Measurements from ENCODE around the gene SLC41A3.
"Not testable (repeated sequence)": the region's sequence is repeated elsewhere in the genome, so short reads cannot be mapped to it uniquely, and the experiment has no call there.

Gene SLC41A3

DNA sequence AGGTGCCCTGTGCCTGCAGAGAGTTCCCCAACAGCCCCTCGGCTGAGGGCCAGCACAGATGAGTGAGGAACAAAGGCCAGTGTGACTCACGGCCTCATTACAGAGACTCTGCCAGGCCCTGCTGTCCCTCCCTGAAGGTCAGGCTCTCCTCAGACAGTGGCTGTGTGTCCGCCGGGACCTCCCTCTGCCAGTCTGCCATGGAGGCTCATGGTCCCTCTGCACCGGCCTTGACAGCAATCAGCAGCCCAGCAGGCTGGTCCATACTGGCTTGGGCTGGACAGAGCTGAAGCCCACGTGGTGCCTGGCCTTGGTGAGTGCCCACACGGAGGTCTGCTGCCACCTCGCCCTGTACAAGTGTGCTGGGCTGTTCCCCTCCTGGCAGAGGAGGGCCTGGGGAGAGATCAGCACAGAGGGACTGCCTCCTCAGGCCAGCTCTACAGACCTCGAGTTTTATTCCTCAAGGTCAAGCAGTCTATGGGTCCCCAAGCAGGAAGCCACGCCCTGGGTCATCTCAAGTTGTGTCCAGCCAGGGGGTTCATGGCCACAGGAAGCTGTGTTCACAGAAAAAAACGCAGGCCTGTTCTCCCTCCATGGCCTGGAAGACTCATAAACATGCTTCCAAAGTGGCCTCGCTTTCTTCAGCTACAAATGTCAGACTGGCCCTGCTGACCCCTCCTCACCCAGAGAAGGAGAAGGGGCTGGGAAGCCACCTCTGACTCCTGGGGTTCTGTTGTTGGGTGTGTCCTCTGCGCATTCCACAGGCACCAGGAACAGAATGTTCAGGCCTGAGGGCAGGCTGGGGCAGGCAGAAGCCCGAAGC lies 27.0 kb downstream of the SLC41A3 start:
- in situ Hi-C loops (cut with MboI; ENCODE audit: low sequenced_read_pairs): no loop called here

DNA sequence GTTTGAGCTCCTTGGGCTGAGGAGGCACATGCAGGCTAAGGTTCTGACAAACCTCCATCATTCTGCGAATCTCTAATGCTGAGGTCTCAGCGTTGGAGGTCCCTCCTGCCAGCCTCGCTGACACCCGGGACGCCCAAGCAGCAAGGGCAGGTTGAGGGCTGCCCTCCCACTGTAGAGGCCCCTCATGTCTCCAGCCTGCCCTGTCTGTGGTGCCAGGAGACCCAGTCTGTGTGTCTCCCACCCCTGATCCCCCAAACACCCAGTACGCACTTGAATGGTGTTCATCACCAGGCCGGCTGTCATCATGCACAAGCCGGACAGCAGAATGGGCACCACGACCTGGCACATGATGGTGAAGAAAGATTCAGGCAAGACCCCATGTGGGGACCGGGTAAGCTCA lies 27.8 kb downstream of the SLC41A3 start:
- in situ Hi-C loops (cut with MboI; ENCODE audit: low sequenced_read_pairs): no loop called here

DNA sequence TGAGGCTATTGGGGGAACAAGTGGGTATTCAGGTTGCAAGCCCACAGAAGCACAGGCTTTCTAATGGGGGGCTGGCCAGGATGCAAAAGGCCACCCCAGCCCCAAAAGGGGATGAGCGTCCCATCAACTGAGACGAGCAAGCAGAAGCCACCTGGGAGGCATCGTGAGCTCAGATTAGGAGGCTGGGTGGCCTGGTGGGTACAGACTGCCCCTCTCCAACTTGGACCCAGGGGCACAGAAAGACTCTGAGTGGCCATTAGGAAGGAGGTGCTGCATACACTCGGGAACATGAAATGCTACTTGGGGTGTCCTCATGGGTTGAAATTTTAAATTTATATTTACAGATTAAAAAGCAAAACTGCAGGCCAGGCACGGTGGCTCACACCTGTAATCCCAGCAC lies 29.1 kb downstream of the SLC41A3 start:
- in situ Hi-C loops (cut with MboI; ENCODE audit: low sequenced_read_pairs): no loop called here

DNA sequence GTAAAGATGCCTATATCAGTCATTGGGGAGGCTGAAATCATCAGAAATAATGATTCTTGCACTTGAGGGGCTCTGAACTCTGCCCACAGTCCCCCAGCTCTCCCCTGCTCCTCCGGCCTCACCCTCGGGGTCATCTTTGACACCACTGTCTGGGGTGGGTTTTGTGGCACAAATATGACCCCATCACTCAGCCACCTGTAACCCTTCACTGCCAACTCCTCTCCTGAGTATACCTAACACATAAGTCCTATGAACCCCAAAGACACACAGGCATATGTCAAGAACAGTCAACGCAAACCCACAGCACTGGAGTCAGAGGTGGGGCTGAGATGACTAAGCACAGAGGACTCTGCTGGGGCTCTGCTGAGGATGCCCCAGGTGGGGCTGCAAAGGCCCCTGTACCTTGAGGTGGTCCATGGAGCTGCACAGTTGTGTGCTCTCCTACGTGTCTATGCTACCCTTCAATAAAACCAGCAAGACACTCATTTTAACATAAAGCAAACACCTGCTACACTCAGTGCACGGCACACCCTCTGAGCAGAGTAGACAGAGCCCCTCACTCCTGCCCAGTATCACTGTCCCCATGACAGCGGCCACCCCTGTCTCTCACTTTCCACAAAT lies 29.9 kb downstream of the SLC41A3 start:
- in situ Hi-C loops (cut with MboI; ENCODE audit: low sequenced_read_pairs): no loop called here

DNA sequence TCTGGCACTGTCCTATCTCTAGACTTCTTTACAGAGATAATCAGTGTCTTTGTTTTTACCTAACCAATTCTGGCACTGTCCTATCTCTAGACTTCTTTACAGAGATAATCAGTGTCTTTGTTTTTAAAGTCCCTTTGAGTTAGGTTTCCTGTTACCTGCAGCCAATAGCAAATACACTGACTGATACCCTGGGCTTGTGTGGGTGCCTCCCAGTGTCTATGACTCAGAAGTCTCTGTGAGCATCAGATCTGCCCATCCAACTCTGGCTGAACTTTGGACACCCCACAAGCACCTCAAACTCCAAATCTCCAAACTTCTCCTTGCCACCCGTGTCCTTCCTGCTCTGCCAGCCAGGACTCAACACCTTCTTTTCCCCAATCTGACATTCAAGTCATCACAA lies 30.4 kb downstream of the SLC41A3 start:
- in situ Hi-C loops (cut with MboI; ENCODE audit: low sequenced_read_pairs): no loop called here

DNA sequence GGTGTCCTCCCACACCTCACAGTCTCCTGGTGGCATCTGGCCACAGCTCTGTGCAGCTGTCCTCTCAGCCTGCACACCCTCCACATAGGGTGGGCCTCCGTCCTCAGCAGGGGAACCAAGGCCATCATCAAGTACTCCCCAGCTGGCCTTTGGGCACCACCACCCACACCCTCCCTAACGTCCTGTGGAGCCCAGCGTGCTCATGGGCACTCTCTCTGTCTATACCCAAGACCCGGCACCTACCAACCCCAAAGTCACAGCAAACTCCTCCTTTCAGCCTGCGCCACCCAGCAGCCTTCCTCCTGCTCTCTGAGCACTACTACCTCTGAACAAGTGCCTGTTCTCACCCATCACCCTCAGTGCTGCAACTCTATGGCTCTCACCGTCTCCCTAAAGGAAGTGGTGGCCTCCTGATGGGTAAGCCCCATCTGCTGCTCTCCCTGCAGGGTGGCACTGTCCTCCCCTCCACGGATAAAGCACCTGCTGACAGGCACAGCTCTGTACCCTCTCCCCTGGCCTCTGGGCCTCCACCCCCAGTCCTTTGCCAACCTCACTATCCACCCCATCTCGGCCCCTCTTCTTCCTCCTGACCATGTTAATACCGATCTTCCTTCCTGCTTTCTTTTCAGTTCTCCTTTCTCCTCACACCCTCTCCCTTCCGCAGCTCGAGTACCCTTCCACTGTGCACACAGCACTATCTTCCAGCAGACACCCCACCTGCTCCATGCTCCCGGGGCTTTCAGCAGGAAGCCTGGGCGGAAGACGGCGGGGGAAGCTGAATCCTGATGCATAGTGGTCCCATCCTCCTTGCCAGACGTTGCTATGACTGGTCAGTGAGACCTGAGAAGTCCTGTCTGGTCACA lies 31.5 kb downstream of the SLC41A3 start:
- in situ Hi-C loops (cut with MboI; ENCODE audit: low sequenced_read_pairs): no loop called here

DNA sequence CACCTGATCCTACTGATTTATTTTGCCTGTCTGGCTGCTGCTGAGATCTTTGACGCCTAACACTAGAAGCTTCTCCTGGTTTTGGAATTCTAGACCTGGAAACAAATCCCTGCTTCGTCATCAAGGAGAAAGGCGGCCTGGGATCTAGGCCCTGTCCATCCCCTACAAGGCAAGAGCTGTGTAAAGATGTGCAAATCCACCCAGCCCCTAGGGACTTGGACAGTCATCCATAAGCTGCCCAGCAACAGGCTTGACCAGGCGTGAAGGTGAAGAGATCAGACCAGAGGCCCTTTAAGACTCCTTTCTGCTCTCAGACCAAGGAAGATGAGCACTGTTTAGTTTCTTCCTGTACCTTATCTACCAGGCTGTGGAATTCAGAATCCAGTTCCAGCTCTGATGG lies 32.2 kb downstream of the SLC41A3 start:
- in situ Hi-C loops (cut with MboI; ENCODE audit: low sequenced_read_pairs): no loop called here

DNA sequence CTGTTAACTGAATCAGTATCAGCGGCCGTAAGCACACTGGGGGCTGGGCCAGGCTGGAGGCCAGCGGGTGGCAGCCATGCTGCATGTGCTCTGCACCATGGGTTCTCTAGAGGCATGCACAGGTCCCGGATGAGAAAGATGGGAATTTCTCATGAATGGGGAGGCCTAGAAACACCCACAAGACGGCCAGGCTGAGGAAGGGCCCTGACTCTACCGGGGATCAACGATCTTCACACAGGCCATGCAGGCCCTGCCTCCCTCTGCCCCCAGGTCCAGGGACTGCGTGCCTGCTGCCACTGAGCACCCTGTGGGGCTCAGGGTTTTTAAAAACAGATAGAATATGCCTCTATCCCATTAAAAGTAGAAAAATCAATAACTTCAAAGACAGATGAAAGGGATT lies 32.7 kb downstream of the SLC41A3 start:
- in situ Hi-C loops (cut with MboI; ENCODE audit: low sequenced_read_pairs): no loop called here

DNA sequence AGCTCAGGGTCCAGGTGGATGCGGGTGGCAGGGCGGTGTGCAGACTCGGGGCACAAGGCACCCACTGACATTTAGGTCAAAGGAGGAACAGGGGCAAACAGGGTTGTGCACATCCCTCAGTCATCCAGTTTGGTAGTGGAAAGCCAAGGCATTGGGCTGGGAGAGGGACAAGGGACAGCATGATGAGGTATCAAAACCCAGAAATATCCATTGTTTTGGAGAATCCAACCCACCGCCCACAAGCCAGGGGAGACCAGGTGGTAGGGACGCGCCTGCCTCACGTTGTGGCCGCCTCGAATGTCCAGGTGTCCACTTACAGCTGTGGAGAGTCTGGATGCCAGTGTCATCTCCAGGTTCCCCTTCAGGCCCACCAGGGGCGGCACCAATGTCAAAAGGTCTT lies 33.3 kb downstream of the SLC41A3 start:
- in situ Hi-C loops (cut with MboI; ENCODE audit: low sequenced_read_pairs): no loop called here

DNA sequence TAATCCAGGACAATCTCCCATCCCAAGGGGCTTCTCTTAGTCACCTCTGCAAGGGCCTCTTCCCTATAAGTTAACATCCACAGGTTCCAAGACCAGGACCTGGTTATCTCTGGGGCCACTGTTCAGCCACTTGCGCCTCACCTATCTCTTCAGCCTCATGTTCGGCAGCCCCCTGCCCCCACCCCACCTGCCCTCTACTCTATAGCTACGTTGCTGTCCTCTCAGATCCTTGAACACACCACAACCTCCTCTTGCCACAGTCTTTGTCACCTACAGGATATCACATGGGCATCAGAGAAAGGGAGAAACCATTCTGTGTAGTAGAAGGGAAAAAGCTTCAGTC lies 33.9 kb downstream of the SLC41A3 start:
- in situ Hi-C loops (cut with MboI; ENCODE audit: low sequenced_read_pairs): no loop called here

DNA sequence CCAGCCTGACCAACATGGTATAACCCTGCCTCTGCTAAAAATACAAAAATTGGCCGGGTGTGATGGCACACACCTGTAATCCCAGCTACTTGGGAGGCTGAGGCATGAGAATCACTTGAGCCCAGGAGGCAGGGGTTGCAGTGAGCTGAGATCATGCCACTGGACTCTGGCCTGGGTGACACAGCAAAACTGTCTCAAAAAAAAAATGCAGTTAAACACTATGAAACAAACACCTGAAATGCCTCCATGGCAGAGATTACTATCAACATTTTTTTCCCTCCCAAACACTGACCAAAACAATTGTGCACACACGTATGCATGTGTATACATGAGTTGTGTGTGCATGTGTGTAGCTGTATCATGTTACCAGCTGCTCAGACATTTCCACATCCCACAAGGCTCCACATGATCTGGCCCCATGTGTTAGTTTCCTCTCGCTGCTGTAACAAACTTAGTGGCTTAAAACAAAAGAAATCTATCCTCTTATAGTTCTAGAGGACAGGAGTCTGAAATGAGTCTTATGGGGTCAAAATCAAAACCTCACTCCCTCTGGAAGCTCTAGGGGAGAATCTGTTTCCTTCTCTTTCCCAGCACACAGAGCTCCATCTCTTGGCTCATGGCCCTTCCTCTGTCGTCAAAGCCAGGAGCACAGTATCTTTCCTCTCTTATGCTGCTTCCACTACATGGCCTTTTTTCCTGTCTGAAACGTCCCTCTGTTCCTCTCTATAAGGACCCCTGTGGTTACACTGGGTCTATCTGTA lies 34.5 kb downstream of the SLC41A3 start:
- in situ Hi-C loops (cut with MboI; ENCODE audit: low sequenced_read_pairs): no loop called here

DNA sequence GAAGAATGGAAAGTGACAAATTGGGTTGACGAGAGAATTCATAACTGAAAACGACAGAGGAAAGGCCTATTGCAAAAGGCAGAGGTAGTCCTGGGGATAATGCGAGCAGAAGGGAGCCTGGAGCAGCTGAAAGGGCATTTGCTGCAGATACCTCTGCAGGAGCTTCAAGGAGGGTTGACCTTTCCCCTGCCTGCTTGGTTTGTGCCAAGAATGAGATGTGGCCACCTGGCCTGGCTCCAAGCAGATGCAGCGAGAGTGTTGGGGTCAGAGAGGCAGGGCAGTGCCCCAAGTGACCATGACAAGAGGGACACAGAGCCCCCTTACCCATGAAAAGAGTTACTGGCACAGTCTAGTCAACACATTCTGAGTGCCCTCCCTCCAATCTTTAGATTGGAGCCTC lies 43.5 kb downstream of the SLC41A3 start:
- in situ Hi-C loops (cut with MboI; ENCODE audit: low sequenced_read_pairs): no loop called here

DNA sequence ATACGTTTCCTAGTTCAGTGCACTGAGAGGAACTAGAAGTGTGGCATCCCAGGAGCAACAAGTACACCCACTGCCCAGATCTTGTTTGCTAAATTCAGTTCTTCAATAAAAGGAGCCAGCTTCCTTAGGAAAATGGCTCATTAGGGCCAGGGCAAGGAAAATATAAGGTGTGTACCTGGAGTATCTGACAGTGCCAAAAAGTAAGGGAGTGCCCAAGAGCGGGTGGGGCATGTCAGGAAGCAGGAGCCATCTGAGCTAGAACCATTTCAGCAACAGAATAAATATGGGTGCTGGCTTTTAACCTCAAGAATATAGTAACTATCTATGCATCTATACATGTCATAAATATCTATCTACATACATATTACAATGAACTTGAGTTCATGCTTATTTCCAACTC lies 44.1 kb downstream of the SLC41A3 start:
- in situ Hi-C loops (cut with MboI; ENCODE audit: low sequenced_read_pairs): no loop called here

DNA sequence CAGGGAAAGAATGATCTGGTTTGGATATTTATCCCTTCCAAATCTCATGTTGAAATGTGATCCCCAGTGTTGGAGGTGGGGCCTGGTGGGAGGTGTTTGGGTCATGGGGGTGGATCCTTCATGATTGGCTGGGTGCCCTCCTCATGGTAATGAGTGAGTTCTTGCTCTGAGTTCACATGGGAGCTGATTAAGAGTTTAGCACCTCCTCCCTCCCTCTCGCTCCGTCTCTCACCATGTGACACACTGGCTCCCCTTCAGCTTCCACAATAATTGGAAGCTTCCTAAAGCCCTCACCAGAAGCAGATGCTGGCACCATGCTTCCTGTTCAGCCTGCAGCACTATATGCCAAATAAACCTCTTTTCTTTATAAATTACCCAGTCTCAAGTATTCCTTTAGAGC lies 45.1 kb downstream of the SLC41A3 start:
- in situ Hi-C loops (cut with MboI; ENCODE audit: low sequenced_read_pairs): not testable (repeated sequence)

DNA sequence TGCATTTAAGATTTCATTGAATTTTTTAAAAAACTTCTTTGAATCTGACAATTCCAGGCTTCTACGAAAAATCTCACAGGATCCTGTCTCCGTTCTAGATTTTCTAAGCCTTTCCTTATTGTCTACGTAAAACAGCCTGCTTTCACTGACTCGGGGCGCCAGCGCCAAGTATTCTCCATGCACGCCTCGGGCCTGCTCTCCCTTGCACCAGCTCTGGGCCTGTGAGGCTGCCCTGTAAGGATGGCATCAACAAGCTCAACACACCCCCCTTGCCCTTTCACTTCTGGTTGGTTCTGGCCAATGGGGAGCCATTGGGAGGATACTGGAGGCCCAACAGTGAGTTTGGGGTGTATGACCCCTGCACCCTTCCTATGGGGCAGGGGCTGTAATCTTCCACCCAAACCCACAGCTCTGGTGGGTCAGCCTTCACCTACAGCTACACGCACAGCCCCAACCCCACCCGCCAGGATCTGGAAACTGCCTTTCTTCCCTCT lies 47.8 kb downstream of the SLC41A3 start:
- in situ Hi-C loops (cut with MboI; ENCODE audit: low sequenced_read_pairs): no loop called here

DNA sequence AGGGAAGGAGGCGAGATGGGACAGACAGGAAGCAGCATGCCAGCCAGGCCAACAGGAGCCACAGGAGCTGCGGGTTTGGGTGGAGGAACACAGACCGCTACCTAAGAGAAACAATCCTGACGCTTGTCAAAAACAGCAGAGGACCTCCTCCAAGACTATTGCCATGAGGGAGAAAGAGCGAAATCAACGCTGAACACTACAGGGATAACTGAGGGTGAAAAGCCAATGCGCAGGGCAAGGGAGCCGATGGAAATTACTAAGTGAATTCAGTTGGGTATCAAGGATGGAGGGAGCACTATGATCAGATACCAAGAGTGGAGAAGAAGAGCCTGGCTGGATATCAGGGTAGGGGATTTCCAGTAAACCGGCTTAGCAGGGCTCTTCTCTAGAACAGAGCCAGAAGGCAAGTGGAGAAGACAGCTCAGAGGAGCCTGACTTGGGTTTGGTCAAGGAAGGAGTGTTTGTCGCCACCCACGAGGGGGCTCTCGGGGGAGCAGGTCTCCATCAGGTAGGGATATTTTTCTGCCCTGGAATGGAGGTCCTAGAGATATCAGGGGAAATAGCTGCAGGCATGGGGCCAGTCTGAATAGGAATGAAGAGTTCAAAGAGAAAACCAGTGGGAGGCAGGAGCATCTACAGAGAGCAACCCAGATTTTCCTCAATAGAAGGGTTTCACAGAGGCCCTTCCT lies 48.4 kb downstream of the SLC41A3 start:
- in situ Hi-C loops (cut with MboI; ENCODE audit: low sequenced_read_pairs): no loop called here

DNA sequence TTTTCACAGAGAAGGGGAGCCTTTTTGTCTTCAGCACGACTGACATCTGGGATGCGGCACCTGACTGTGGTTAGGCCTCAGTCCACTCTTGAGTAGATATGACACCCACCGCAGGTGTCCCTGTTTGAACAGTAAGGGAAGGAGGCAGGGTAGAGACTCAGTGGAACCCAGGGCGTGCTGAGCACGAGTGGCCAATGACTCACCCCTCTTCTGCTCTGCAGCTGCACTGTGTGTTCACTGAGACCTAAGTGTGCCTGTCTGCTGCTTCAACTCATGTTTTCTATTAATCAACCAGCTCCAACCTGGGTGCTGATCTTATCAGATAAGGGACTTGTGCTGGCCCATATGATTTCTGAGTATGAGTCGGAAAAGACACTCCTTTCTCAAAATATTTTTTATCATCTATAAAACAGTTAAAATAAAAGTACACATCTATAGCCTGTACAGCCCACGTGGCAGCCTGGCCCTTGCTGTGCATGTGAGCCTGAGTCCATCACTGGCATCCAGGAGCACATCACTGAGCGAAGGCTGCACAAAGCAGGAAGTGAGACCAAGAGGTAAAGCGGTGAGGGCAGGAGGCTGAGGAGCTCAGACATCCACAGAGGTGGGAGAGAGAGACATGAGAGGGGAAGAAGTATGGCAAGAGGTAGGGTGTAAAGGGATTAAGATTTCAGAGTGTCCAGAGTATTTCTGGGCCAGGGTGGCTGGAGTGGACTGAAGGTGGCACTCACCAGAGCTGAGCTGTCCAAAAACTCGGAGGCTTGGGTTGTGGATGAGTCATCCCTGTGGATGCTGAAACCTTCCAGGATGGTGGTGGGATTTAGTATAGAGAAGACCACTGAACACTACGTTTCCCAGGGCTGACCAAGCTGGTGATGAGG lies 49.2 kb downstream of the SLC41A3 start:
- in situ Hi-C loops (cut with MboI; ENCODE audit: low sequenced_read_pairs): no loop called here

DNA sequence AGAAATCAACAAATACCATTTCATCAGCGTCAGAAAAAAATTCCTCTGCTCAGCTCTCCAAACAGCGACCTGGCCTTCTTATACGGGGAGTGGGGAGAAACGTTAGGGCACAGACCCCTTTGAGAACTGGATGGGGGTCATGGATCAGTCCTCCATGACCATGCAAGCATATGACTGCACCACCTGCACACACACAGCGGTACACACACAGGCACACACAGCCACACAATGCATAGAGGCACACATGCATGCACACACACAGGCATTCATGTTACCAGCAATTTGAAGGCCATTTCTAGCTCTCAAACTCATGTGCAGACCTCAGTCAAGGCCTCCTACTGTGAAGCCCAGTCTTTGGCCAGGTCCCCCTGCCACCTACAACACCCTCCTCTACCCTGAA lies 50.2 kb downstream of the SLC41A3 start:
- in situ Hi-C loops (cut with MboI; ENCODE audit: low sequenced_read_pairs): no loop called here

DNA sequence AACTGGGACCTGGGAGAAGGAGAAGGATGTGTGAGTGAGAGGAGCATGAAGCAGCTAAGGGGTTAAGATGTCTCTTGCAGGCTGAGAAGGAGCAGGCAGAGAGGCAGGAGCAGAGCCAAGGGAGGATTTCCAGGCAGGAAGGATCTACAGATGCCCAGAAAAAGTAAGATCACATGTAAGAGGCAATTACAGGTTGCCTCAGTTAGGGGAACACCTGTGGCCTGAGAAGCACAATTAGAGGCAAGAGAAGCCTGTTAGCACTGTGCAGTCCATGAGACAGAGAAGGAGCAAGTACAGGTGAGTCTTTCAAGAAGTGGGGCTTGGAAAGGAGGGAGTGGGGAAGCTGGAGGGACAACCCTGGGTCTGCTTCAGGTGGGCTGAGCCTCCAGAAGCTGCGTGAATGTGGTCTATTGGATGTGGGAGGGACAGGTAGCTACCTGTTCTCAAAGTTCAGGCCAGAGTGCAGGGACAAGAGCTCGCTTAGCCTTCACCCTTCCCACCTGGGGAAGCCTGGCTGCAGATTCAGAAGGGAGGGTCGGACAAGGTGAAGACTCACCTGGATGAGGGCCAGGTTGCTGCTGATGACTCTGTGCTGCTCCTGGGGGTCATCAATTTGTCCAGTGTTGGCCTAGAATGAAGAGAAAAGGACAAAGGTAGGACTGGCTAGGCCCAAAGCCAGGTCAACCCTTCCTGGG lies 50.7 kb downstream of the SLC41A3 start:
- in situ Hi-C loops (cut with MboI; ENCODE audit: low sequenced_read_pairs): no loop called here
